ENCODE measurements around the gene MEIS2. TPM values are rescaled to one million over a fixed set of nuclear protein-coding genes. Genes with fewer than 3 reads are reported as not detected.

The MEIS2 gene
- total RNA-seq, 1 donor from 2014 or later = 13.0 TPM

GRCh38 chr15:36877796-36878683 lies 222.3 kb downstream of the MEIS2 start:
- no peaks in the 10 kb centered on the region for H3K36me3 Mint-ChIP-seq (ENCODE audit: low read depth, unreplicated experiment)

DNA sequence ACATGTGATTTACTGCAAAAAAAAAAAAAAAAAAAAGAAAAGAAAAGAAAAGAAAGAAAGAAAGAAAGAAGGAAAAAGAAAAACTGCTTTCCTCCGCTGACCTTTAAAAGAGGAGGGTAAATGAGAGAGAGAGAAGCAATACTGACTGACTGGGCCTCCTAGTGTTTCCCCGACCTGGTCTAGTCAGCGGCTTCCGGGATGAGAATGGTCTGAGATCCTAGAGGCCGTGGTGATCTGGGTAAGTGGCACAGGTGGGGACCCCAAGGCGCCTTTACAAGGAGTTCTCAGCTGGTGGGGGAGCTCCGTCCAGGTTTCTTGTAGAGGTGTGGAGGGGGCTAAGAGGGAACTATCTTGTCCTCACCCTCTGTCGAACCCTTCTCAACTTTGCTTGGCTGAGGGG lies 223.1 kb downstream of the MEIS2 start:
- DNase-seq (ENCODE audit: low spot score) = no peak
- Mint-ChIP-seq H3K4me3 (ENCODE audit: unreplicated experiment) (peak overlapping the region; percentile 73), H3K27me3 (ENCODE audit: unreplicated experiment) (peaks cover 20% of the 10 kb centered on the region), H3K9me3 (ENCODE audit: unreplicated experiment) (no peaks in the 10 kb centered on the region), H3K36me3 (ENCODE audit: low read depth, unreplicated experiment) (no peaks in the 10 kb centered on the region), H3K27ac (ENCODE audit: unreplicated experiment) (no peak overlapping the region), H3K4me1 (ENCODE audit: unreplicated experiment) (peaks cover 20% of the 10 kb centered on the region)
- TF ChIP-seq CTCF (IDR thresholded peaks at IDR 0.05; ENCODE audit: unreplicated experiment) = no peak

More at GRCh38 chr15:36877796-36878683, 222.3 kb downstream of the MEIS2 start:
- Mint-ChIP-seq H3K4me3 (ENCODE audit: unreplicated experiment) (peak overlapping the region; percentile 78), H3K9me3 (ENCODE audit: unreplicated experiment) (no peaks in the 10 kb centered on the region), H3K27me3 (ENCODE audit: unreplicated experiment) (peaks cover 27% of the 10 kb centered on the region), H3K4me1 (ENCODE audit: unreplicated experiment) (peaks cover 26% of the 10 kb centered on the region), H3K27ac (ENCODE audit: unreplicated experiment) (no peak overlapping the region)
- no peak for DNase-seq (ENCODE audit: low spot score)
- no peak for TF ChIP-seq CTCF (IDR thresholded peaks at IDR 0.05; ENCODE audit: unreplicated experiment)

DNA sequence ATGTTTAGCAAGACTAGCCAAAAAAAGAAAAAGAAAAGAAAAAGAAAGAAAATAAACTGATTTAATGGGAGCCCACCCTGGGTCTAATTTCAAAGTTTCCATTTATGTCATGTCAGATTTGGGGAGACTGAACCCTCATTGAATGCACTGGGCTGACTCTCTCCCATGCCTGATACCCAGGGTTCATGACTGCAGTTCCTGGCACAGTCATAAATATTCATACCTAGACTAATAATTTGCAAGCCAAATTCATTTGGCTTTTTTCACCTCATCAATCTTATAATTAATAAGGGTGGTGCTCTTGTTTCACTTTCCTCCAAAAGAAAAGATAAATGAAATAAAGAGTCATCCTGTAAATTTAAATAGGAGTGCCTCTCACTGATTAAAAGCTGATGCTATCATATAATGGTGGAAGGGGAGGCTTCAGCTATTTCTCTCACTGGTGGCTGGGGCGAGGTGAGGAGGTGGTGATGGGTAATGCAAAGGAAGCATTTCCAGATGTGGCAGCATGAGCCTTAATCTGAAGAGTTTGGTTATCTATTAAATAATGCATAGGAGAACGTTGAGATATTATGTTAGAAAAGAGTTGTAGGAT lies 224.5 kb downstream of the MEIS2 start:
- Mint-ChIP-seq H3K4me3 (ENCODE audit: unreplicated experiment) (no peak overlapping the region), H3K36me3 (ENCODE audit: low read depth, unreplicated experiment) (no peaks in the 10 kb centered on the region), H3K27me3 (ENCODE audit: unreplicated experiment) (peaks cover 18% of the 10 kb centered on the region), H3K27ac (ENCODE audit: unreplicated experiment) (no peak overlapping the region), H3K9me3 (ENCODE audit: unreplicated experiment) (no peaks in the 10 kb centered on the region), H3K4me1 (ENCODE audit: unreplicated experiment) (peaks cover 20% of the 10 kb centered on the region)
- no peak for TF ChIP-seq CTCF (IDR thresholded peaks at IDR 0.05; ENCODE audit: unreplicated experiment)
- no peak for DNase-seq (ENCODE audit: low spot score)

DNA sequence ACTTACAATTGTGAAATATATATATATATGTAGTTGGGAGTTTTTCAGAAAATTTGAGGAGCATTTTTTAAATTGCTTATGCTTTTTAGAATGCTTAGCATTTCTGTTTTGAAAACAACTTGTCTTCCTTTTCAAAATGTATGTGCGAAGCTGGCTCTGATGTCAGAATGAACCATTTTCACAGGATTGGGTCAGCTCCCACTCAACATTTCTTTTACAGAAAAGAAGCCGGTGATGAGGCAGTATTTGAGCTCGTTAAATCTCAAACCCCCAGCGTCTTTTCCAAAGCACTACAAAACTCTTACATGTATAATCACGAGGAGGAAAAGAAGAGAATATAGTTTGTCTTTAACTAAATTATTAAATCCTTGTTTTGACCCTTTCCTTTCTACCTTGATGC lies 225.4 kb downstream of the MEIS2 start:
- H3K4me1 Mint-ChIP-seq (ENCODE audit: unreplicated experiment) = peaks cover 16% of the 10 kb centered on the region
- no peaks in the 10 kb centered on the region for H3K36me3 Mint-ChIP-seq (ENCODE audit: low read depth, unreplicated experiment)
- no peaks in the 10 kb centered on the region for H3K9me3 Mint-ChIP-seq (ENCODE audit: unreplicated experiment)
- no peak overlapping the region for H3K4me3 Mint-ChIP-seq (ENCODE audit: unreplicated experiment)
- no peak for DNase-seq (ENCODE audit: low spot score)
- no peak for TF ChIP-seq CTCF (IDR thresholded peaks at IDR 0.05; ENCODE audit: unreplicated experiment)
- peaks cover 14% of the 10 kb centered on the region for H3K27me3 Mint-ChIP-seq (ENCODE audit: unreplicated experiment)
- no peak overlapping the region for H3K27ac Mint-ChIP-seq (ENCODE audit: unreplicated experiment)

GRCh38 chr15:36867436-36867835 lies 232.9 kb downstream of the MEIS2 start:
- Mint-ChIP-seq H3K27me3 (ENCODE audit: unreplicated experiment) (no peaks in the 10 kb centered on the region), H3K4me3 (ENCODE audit: unreplicated experiment) (no peak overlapping the region), H3K4me1 (ENCODE audit: unreplicated experiment) (no peaks in the 10 kb centered on the region), H3K27ac (ENCODE audit: unreplicated experiment) (no peak overlapping the region), H3K36me3 (ENCODE audit: low read depth, unreplicated experiment) (no peaks in the 10 kb centered on the region), H3K9me3 (ENCODE audit: unreplicated experiment) (no peaks in the 10 kb centered on the region)
- TF ChIP-seq CTCF (IDR thresholded peaks at IDR 0.05; ENCODE audit: unreplicated experiment) = no peak
- DNase-seq (ENCODE audit: low spot score) = no peak
